Neural cell (in vitro differentiated cells): Measurements from ENCODE around the gene ENHO.

ENCODE experiments used
- CTCF ChIP-seq: fragments of 450-650 bp; IDR thresholded peaks from 2 replicates; pipeline ENCODE4 v1.5.1; 2014; ENCODE audit warnings: antibody characterized with exemption, mild to moderate bottlenecking, moderate library complexity; ENCODE audit not compliant: poor library complexity, severe bottlenecking
- EP300 ChIP-seq: fragments of 450-650 bp; conservative IDR thresholded peaks from 2 replicates; pipeline ENCODE4 v1.6.1; 2014; ENCODE audit warnings: antibody characterized with exemption, mild to moderate bottlenecking, moderate library complexity; ENCODE audit not compliant: poor library complexity, severe bottlenecking

- TF ChIP-seq CTCF: no peak
- TF ChIP-seq EP300: no peak
These were observed 21.4 kb downstream of the ENHO start for GRCh38 chr9:34501372-34501771.
